Measurements from ENCODE around the gene FAM171A1.
"Not testable (repeated sequence)": the region's sequence is repeated elsewhere in the genome, so short reads cannot be mapped to it uniquely, and the experiment has no call there.

FAM171A1 gene

GRCh38 chr10:15315286-15315685 lies 55.8 kb downstream of the FAM171A1 start:
- peak; percentile 2 for DNase-seq

DNA sequence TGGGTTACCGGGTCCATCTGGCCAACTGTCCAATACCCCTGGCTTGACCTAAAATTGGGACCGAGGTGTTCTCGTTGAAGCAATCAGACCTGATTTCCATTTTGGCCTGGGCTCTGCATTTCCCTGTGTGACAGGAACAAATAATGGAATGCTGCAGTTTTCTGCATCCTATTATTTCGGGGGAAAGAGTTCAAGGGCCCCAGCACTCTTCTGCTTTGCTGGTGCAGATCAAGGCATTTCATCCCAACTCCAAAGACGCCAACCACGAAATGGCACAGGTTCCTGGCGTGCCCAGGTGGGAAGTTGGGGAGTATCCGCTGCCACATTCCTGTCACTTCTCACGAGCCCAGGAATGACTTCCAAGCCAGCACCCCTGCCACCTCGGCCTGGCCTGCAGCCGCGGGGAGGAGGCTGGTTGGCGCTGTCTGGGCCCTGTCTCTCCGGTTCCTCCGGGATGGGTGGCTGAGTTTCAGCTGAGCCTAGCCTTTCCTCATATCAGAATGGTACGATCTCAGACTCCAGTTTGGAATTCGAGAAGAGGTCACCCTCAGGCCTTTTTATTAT lies 56.5 kb downstream of the FAM171A1 start:
- DNase-seq: no peak

DNA sequence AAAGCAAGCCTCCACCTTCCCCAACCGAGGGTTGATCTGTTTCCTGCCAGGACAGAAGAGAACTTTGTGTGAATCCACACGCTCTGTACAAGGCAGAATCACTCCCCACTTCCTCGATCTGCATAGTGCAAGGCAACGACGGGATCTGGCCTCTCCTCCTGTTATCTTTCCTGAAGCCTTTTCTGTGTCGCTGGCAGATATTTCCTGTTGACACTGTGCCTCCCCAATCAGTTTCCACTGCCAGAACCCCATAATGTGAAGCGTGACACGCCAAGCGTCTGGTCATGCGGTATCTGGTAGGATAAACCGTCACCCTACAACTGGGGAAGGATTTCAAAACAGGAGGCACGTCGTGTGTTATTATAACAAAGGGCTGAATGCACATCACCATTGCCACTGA lies 57.2 kb downstream of the FAM171A1 start:
- DNase-seq: no peak

DNA sequence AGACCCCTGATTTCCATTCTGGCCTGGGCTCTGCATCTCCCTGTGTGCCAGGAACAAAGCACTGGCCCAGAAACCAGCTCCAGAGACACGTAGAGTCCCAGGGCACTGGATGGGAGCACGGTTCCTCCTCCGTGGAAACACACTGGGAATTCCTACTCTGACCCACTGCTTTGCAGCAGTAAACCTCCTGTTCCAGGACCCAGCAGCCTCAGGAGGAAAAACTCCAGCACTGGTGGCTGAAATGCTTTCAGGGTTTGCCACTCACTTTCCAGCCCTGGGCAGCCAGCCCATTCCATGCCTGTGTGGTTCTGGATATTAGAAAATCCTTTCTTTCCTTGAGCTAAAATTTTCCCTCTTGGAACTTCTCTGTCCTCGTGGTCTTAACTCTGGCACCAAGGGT lies 58.0 kb downstream of the FAM171A1 start:
- DNase-seq: no peak

- DNase-seq: no peak
These were observed 59.4 kb downstream of the FAM171A1 start for GRCh38 chr10:15311569-15312280.

- DNase-seq: no peak
These were observed 60.1 kb downstream of the FAM171A1 start for GRCh38 chr10:15310776-15311568.

DNA sequence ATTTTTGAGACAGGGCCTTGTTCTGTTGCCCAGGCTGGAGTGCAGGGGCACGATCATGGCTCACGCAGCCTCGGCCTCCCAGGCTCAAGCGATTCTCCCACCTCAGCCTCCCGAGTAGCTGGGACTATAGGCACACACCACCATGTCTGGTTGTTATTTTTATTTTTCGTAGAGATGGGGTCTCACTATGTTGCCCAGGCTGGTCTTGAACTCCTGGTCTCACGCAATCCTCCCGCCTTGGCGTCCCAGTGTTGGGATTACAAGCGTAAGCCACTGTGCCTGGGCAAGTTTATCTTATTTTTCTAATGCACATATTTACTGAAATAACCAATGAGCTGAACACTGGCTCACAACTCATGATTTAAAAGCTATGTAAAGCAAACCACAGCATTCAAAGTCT lies 61.9 kb downstream of the FAM171A1 start:
- DNase-seq: no peak

DNA sequence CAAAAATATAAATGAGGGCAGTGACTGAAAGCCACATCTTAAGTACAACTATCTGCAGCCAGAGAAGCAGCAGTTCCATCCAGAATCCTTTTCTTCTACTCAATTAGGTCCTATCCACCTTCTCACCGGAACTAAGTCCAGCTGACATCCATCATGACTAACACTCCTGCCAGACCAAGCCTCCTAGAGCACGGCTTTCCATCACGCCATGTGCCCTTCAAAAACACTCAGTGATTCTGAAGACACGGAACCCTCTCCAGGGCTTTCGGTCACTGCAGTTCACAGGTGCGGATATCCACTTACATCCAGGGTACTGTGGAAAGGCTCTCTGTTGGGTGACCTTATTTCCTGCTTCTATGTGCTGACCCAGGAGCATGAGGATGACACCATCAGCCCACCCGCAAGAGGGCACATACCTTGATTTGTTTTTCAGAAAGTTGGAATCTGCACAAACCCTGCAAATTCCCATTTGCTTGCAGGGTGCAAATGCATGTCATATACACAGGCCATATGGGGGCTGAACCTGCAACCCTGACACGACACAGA lies 64.3 kb downstream of the FAM171A1 start:
- no peak for DNase-seq

- DNase-seq: no peak
These were observed 65.5 kb downstream of the FAM171A1 start for GRCh38 chr10:15305634-15306033.

- DNase-seq: no peak
These were observed 65.9 kb downstream of the FAM171A1 start for GRCh38 chr10:15305161-15305560.

DNA sequence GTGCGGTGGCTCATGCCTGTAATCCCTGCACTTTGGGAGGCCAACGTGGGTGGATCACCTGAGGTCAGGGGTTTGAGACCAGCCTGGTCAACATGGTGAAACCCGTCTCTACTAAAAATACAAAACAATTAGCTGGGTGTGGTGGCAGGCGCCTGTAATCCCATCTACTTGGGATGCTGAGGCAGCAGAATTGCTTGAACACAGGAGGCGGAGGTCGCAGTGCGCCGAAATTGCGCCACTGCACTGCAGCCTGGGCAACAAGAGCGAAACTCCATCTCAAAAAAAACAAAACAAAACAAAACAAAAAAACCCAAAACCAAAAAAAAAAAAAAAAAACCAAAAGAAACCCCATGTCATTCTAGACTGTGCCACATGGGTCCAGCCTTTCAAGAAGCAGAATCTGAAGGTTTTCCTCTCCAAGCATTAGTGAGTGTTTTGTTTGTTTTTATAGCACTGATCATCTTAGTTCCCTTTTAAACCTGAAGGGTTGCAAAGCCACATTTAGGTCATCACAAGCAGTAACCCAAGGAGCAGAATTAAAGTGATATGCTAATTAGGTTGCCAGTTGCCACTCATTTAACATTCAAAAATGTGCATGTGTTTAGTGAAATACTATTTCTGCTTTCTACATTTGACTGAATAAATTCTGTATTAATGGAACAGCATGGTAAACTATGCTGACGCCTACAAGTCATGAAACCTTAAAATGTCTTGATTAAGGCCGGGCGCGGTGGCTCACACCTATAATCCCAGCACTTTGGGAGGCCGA lies 68.7 kb downstream of the FAM171A1 start:
- DNase-seq: not testable (repeated sequence)

GRCh38 chr10:15300697-15301096 lies 70.4 kb downstream of the FAM171A1 start:
- no peak for DNase-seq

GRCh38 chr10:15300145-15300544 lies 70.9 kb downstream of the FAM171A1 start:
- DNase-seq: no peak

DNA sequence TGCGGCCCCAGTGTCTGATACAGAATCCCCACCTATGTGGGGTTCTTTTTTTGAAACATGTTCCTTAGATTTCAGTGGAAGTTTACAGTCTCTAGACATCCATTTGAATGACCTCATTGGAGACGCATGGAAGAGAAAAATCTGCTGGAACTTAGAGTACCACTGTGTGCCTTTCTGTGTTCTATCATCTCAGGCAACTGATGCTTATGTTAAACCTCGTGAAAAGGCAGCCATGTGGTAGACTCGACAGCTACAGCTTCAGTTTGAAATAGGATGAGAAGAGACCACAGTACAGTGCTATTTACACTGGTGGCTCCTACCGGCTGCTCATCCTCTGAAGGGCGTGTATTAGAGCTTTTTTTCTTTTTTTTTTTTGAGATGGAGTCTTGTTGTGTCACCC lies 74.4 kb downstream of the FAM171A1 start:
- no peak for DNase-seq

DNA sequence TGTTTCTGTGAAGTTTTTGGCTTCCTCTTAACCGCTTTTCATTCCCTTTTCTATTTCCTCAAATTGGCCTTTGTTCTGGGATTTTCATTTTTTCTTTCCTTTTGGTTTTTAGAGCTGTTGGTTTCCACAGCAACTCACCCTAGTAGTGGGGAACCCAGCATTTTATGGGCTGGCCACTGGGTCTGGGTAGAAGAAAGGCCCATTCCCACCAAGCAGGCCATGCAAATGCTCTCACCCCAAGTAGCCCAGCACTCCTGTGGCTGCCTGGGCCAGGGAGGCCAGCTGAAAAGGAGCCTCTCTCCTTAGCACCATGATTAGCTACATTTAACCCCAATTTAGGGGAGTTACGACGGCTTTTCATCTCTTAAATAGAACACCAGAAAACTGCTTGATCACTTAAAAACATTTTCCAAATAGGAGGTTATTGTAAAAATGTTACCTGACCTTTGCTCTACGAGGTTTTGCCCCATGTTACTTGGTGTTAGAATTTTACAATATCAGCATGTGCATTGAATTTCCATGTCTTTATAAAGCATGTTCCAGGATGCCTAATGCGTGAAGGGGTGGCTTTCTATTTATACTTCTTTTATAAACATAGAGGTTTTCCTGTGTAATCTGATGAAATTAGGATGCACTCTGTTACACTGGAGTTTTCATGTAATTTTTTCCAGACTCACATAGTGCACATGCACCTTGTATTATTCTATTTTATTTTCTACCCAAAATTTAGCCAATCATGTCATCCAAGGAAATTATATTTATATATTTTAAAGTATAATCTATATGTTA lies 75.4 kb downstream of the FAM171A1 start:
- no peak for DNase-seq

DNA sequence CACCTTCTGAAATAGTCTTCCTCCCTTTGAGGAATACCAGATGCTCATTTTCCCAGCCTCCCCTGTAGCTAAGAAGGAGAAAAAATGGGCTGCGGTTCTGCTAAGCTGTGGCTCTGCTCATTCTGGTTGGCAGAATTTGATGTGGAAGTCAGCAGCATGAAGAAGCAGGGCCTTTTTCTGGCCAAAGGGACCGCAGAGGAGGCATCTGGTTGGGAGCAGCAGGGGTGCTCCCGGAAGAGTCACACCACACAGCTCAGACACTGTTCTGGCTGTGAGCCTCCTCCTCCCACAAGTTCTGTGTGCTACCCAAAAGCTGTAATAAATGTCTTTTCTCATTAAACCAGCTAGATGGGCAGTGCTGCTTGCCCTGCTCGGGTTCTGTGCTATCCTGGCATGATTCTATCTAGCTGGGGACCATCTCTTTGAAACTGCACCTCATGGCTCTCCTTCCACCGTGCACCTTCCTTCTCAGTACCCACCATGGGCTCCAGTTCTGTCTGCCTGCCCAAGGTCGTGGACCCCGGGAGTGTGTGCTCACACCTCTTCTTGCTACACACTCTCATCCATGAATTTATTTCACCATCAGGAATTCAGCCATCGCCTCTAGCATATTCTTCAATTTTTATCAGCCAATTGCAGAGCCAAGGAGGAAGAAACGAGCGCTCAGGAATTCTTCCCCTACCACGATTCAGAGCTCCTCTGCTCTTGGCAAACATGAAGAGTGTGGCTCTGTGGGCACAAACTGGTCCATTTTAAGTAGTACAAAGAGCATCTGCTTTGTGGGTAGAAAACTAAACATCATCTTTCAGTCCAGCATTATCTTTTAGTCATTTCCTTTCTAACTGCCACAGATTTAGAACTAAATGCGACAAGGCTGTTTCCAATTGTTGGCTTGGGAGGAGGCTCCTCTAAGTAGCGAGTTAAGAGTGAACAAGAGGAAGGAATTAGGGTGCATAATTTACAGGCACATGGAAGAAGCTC lies 76.9 kb downstream of the FAM171A1 start:
- DNase-seq: no peak

- DNase-seq: no peak
These were observed 80.4 kb downstream of the FAM171A1 start for GRCh38 chr10:15290671-15291070.

- DNase-seq: no peak
These were observed 80.9 kb downstream of the FAM171A1 start for GRCh38 chr10:15290150-15290549.

DNA sequence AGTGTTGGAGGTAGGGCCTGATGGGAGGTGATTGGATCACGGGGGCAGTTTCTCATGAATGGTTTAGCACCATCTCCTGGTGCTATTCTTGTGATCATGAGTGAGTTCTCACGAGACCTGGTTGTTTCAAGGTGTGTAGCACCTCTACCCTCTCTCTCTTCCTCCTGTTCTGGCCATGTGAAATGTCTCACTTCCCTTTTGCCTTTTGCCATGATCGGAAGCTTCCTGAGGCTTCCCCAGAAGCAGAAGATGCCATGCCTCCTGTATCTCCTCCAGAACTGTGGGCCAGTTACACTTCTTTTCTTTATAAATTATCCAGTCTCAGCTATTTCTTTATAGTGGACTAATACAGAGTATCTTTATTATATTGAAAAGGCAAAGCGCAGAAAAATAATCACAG lies 90.1 kb downstream of the FAM171A1 start:
- no peak for DNase-seq

DNA sequence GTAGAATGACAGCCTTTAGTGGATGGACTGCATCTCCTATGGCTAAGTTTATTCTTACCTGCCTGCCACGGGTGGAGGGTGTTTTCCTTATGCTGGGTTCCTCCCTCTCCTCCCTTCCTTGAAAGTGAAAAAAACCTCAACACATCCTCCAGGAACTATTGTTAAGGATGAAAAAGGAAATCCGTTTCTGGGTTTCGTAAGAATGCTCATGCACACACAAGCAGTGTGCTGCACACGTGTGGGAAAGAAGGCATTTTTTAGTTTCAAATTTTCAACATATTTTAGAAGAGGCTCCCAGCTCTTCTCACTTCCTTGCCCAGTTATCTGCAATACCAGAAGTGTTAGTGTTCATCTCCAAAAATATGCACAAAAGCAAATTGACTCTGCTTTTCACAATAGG lies 90.6 kb downstream of the FAM171A1 start:
- DNase-seq: no peak

- no peak for DNase-seq
These were observed 91.9 kb downstream of the FAM171A1 start for GRCh38 chr10:15279236-15279635.

All from NCI-H82 (cell line).